Ovary (tissue), 9 donors: ENCODE data around the gene GPSM1. TPM values are rescaled to one million over a fixed set of nuclear protein-coding genes. Genes with fewer than 3 reads are reported as not detected.

Source experiments
- DNase-seq, 5 donors: peaks; one replicate each; pipeline ENCODE4 v3.0.0-alpha.2; 2019 to 2020
- H3K27ac ChIP-seq, 2 donors: fragments of 200-600 bp; one replicate each; pipeline versions ENCODE4 v1.5.1 to v1.8.0; 2019 to 2022
- H3K27me3 ChIP-seq: fragments of 200-600 bp; one replicate; pipeline ENCODE4 v1.8.0; 2022
- H3K36me3 ChIP-seq: fragments of 200-600 bp; sonication (generic); one replicate; pipeline ENCODE4 v1.5.1; 2019
- H3K4me1 ChIP-seq: one replicate; pipeline ENCODE4 v1.8.1; 2013; ENCODE audit warnings: mild to moderate bottlenecking, moderate library complexity; ENCODE audit not compliant: insufficient read depth
- H3K4me3 ChIP-seq: fragments of 200-600 bp; sonication (generic); one replicate; pipeline ENCODE4 v1.5.1; 2017
- H3K9me3 ChIP-seq, 2 donors: fragments of 200-600 bp in 1 of 2; sonication (generic) in 1 of 2; one replicate each; pipeline versions ENCODE4 v1.5.1 to v1.8.1; 2013 to 2019; ENCODE audit warnings: mild to moderate bottlenecking in 1 of 2, moderate library complexity in 1 of 2
- CTCF ChIP-seq, 3 donors: fragments of 450-650 bp in 2 of 3; fragments of 200-600 bp in 1 of 3; IDR thresholded peaks; one replicate each; pipeline versions ENCODE4 v1.5.1 to v1.8.0; 2016 to 2022; ENCODE audit warnings: antibody characterized with exemption in 3 of 3, mild to moderate bottlenecking in 1 of 3
- EP300 ChIP-seq: sonication (generic); formaldehyde crosslinking; IDR thresholded peaks from one replicate; pipeline ENCODE4 v1.6.1; 2017; ENCODE audit warnings: antibody characterized with exemption
- POLR2A ChIP-seq: fragments of 450-650 bp; IDR thresholded peaks from one replicate; pipeline ENCODE4 v1.6.1; 2017; ENCODE audit warnings: antibody characterized with exemption, mild to moderate bottlenecking, moderate library complexity
- WGBS, 3 donors: extraction: QIAGEN DNeasy Blood & Tissue Kit in 1 of 3; methylation state at CpG; one replicate each; pipeline versions ENCODE4 v1.1.5 to v1.1.7; 2013 to 2017; 5-methylcytosine and 5-hydroxymethylcytosine counted together
- intact Hi-C, 4 donors: fragments of 100-400 bp; cut with DNase I; formaldehyde crosslinking; loops; one replicate each; pipeline versions ENCODE4 v1.11.0 to v1.15.1; 2022 to 2023
- polyA plus RNA-seq, 2 donors: library from polyadenylated mRNA; stranded (reverse); fragments of 200-250 nt in 1 of 2; fragments of 350-450 nt in 1 of 2; fragmentation: Illumina TruSeq in 1 of 2; extraction: RNeasy Lipid Tissue Mini Kit (QIAGEN cat#74804) in 1 of 2; gene quantifications; one replicate each; pipeline ENCODE4 v1.2.3, GENCODE V29; 2013 to 2014
- total RNA-seq, 7 donors: library from RNA; depleted of rRNA in 2 of 7; stranded (reverse); fragments of >200 nt in 2 of 7; fragmentation: NEBNext Ultra II Directional in 3 of 7; extraction: Animal tissue kit (Norgen Biotek cat#: 25700) in 3 of 7; gene quantifications; one replicate each; pipeline versions ENCODE4 v1.1.0 to v1.2.4, GENCODE V29; 2016 to 2023
- donor health status: DM: no; HTN: no; CAD: no; lungs with moderate emphysema.
- donor health status: DM: no; HTN: no; CAD: no.
- donor health status: Bipolar disorder and iron deficiency.
- donor health status: DM: yes; HTN: yes; CAD: no.
- donor health status: DM: no; HTN: no; CAD: no.
- donor health status: DM: yes; HTN: yes; CAD: no.

The GPSM1 gene
- total and polyA plus RNA-seq, 9 donors: 0.57 to 65.4 (median 36.3) TPM

DNA sequence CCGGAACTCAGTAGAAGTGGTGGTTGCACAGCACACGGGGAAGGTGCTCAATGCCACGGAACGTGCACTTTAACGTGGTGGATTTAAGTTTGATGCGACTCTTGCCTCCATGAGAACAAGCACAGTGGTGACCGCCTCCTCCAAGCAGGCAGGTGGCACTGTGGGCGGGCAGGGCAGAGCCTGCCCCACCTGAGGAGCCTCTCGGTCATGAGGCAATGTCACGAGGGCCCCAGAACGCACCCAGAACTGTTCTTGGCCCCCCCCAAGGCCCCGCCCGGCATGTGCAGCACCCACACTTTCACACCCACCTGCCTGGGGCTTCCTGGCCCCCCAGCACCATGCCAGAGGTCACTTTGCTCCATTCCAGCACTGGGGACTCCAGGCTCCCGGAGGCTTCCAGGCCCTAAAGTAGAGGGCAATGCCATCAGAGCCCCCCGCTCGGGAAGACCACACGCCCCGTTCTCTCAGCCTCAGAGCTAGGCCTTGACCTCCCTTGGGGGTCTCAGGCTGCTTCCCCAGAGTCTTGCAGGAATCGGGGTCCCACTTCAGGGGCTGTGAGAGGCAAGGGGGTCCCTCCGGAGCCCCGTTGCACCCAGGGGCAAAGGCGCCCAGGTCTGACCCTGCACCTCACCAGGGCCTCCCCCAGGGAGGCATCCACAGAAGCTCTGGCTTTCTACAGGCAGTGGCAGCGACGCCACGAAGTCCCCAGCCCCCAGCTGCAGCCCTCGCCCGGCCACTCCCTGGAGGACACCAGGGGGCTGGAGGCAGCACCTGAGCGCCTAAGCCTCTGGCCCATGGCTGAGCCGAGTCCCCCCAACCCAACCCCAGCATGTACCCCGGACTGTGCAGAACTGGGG lies 37.5 kb upstream of the GPSM1 start:
- H3K4me3 ChIP-seq: no peak overlapping the region
- intact Hi-C loops: loop anchor here in 1 of 4 donors (10.0 kb wide), 3 partner anchors 115 to 495 kb away; partner anchors contain the start of gene UBAC1
- no peaks in the 10 kb centered on the region for H3K9me3 ChIP-seq
- TF ChIP-seq POLR2A (no peak), EP300 (no peak), CTCF (IDR thresholded peaks at IDR 0.05) (no peak)
- no peaks in the 10 kb centered on the region for H3K36me3 ChIP-seq
- no peaks in the 10 kb centered on the region for H3K27me3 ChIP-seq
- no peak overlapping the region for H3K27ac ChIP-seq
- 85 to 89% (median 86%) methylated on average over 28 to 30 of the region's 30 CpGs for WGBS, 3 donors
- no peak for DNase-seq
- H3K4me1 ChIP-seq: no peaks in the 10 kb centered on the region

- Histone ChIP-seq H3K27me3 (no peaks in the 10 kb centered on the region), H3K4me3 (no peak overlapping the region), H3K9me3 (no peaks in the 10 kb centered on the region), H3K27ac (no peak overlapping the region), H3K36me3 (no peaks in the 10 kb centered on the region), H3K4me1 (no peaks in the 10 kb centered on the region)
- no peak for TF ChIP-seq EP300
- TF ChIP-seq POLR2A: no peak
- TF ChIP-seq CTCF (IDR thresholded peaks at IDR 0.05): no peak
- intact Hi-C loops: no loop called here
- 82 to 87% (median 84%) methylated on average over 23 to 31 of the region's 31 CpGs for WGBS, 3 donors
- DNase-seq: no peak
Observed at GRCh38 chr9:136290508-136291000, 36.8 kb upstream of the GPSM1 start.

DNA sequence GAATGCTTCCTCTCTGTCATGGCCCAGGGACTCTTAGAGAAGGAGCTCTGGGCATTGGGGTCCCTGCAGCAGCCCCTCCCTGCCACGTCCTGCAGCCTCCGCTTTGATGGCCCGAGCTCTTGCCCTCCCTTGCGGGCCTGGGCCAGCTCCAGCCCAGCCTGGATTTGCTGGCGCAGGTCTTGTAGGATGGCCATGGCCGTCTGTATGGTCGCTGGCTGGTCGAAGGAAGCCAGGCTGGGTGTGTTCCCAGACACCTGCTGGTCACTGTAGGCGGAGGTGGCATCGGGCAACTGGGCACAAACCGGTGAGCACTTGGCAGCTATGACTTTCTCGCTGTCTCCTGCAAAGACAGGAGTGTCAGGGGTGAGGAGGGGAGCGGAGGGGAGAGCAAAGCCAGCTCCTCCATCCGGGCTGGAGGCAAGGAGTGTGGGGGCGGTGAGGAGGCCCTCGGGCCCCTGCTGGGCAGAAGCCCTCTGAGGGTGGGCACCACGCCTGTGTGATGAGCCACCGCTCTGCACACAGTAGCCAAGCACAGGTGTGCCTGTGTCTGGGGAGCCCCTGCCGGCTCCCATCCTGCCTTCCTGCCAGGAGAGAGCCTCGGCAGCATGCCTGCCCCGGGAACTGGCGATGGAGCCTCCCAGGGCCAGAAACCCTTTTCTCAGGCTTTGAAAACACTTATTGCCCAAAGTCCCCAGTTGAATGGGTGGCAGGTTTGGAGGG lies 35.9 kb upstream of the GPSM1 start:
- intact Hi-C loops: no loop called here
- no peaks in the 10 kb centered on the region for H3K9me3 ChIP-seq
- TF ChIP-seq EP300 (no peak), POLR2A (no peak), CTCF (IDR thresholded peaks at IDR 0.05) (no peak)
- H3K4me3 ChIP-seq: no peak overlapping the region
- no peak overlapping the region for H3K27ac ChIP-seq
- no peaks in the 10 kb centered on the region for H3K27me3 ChIP-seq
- H3K36me3 ChIP-seq: no peaks in the 10 kb centered on the region
- H3K4me1 ChIP-seq: no peaks in the 10 kb centered on the region
- WGBS, 3 donors: 64 to 68% (median 67%) methylated on average over 20 to 22 of the region's 22 CpGs
- no peak for DNase-seq

- 79 to 89% (median 81%) methylated on average over 18 to 19 of the region's 19 CpGs for WGBS, 3 donors
- no peaks in the 10 kb centered on the region for H3K4me1 ChIP-seq
Observed at GRCh38 chr9:136292026-136292538, 35.3 kb upstream of the GPSM1 start.

More at GRCh38 chr9:136292026-136292538, 35.3 kb upstream of the GPSM1 start:
- Histone ChIP-seq H3K4me3 (no peak overlapping the region), H3K27me3 (no peaks in the 10 kb centered on the region), H3K27ac (no peak overlapping the region), H3K9me3 (no peaks in the 10 kb centered on the region), H3K36me3 (no peaks in the 10 kb centered on the region)
- intact Hi-C loops: no loop called here
- no peak for DNase-seq
- TF ChIP-seq EP300 (no peak), CTCF (IDR thresholded peaks at IDR 0.05) (no peak), POLR2A (no peak)
